Tibial nerve (tissue), 4 donors: ENCODE results near the gene MMP25.

Source experiments
- EP300 ChIP-seq, 2 donors: sonication (generic); formaldehyde crosslinking; IDR thresholded peaks; one replicate each; pipeline ENCODE4 v1.6.1; 2017; ENCODE audit warnings: antibody characterized with exemption in 2 of 2, mild to moderate bottlenecking in 1 of 2
- POLR2A ChIP-seq, 2 donors: fragments of 450-650 bp; IDR thresholded peaks; one replicate each; pipeline ENCODE4 v1.6.1; 2017; ENCODE audit warnings: antibody characterized with exemption in 2 of 2, mild to moderate bottlenecking in 2 of 2, moderate library complexity in 2 of 2
- TF ChIP-seq, protein P1 (sequence below), 5 experiments: fragments of 200-600 bp in 3 of 5; fragments of 450-650 bp in 2 of 5; sonication (generic) in 3 of 5; IDR thresholded peaks; one replicate each; pipeline ENCODE4 v1.5.1; 2016 to 2019; ENCODE audit warnings: antibody characterized with exemption in 5 of 5, mild to moderate bottlenecking in 3 of 5, moderate library complexity in 2 of 5

- TF ChIP-seq, protein P1, sequence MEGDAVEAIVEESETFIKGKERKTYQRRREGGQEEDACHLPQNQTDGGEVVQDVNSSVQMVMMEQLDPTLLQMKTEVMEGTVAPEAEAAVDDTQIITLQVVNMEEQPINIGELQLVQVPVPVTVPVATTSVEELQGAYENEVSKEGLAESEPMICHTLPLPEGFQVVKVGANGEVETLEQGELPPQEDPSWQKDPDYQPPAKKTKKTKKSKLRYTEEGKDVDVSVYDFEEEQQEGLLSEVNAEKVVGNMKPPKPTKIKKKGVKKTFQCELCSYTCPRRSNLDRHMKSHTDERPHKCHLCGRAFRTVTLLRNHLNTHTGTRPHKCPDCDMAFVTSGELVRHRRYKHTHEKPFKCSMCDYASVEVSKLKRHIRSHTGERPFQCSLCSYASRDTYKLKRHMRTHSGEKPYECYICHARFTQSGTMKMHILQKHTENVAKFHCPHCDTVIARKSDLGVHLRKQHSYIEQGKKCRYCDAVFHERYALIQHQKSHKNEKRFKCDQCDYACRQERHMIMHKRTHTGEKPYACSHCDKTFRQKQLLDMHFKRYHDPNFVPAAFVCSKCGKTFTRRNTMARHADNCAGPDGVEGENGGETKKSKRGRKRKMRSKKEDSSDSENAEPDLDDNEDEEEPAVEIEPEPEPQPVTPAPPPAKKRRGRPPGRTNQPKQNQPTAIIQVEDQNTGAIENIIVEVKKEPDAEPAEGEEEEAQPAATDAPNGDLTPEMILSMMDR (IDR thresholded peaks at IDR 0.05) = no peak
- TF ChIP-seq POLR2A (IDR thresholded peaks at IDR 0.05) (no peak), EP300 (IDR thresholded peaks at IDR 0.05) (no peak)
Observed at GRCh38 chr16:3050487-3050886, 4.1 kb downstream of the MMP25 start.
